Measurements from ENCODE around the gene ZFP14.
"Not testable (repeated sequence)": the region's sequence is repeated elsewhere in the genome, so short reads cannot be mapped to it uniquely, and the experiment has no call there.

Gene ZFP14

DNA sequence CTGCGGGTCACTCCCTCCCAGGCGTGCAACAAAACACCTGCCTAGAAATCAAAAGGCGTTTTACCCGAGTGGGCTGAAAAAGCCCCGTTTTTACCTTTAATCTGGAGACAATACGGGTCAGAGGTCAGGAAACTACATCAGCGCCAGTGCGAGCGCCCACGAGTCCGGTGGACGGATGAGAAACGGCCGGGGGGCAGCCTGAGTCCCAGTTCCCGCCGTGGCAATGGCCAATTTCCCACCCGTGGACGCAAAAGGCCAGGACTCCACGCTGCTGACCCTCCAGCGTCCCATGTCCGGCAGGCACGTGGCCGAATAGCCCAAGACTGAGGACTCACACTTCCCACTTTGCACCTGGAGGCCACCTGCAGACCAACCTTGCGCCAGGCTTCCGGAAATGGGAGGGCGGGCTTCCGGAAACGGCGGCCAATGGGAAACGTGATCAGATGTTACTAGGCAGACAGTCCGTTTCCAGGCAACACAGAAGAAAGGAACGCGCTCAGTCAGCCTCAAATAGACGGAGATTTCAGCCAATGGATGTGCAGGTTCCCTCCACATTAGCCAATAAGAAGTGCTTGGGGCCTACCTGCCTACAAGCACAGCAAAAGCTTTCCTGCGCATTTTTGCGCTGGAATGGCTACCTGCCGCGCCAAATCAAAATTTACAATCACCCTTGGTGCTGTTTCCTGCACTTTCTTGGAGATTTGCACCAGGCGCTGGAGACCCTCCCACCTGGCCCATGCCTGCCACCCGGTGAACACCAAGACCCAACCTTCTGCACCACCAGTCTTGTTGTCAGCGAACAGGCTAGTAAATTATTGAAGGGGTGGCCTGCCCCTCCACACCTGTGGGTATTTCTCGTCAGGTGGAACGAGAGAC, 47.4 kb downstream of the ZFP14 start:
- DNase-seq (ENCODE audit: extremely low read depth in 1 of 2, low read depth in 1 of 2) = peak in 1 of 2 donors; percentile 35

DNA sequence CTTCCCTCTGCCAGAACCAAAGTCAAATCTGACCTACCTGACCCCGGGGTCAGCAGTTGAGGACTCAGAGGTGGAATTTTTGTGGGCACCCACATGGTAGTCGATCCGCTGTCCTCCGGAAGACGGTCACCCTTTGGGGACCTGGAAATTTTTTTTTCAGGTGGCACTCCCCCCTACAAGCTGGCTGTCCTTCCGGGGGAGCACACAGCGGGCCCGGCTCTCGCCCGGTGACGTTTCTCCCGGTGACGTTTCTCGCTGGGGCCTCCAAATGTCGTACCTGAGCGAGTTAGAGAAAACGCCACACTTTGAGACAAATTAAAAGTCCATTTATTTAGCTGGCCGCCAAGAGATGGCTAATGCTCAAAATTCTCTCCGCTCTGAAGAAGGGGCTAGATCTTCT, 48.8 kb downstream of the ZFP14 start:
- no peak for DNase-seq (ENCODE audit: extremely low read depth in 1 of 2, low read depth in 1 of 2)

DNA sequence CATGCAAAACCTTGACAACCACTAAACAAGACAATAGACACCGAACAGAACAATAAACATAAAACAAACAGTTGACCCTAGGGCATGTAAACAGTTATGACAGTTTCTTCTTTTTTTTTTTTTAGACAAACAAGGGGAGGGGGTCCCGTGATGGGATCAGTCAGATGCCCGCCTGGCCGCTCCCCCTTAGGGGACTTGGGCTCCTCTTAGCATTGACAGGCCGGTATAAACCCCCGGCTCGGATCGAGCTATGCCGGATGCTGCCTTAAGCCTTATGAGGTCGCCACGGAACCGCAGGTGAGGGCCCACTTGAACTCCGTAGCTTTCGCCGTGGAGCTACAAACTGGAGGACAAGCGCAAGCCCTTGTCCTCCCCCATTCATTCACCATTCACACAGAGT, 49.5 kb downstream of the ZFP14 start:
- not testable (repeated sequence) for DNase-seq (ENCODE audit: extremely low read depth in 1 of 2, low read depth in 1 of 2)

DNA sequence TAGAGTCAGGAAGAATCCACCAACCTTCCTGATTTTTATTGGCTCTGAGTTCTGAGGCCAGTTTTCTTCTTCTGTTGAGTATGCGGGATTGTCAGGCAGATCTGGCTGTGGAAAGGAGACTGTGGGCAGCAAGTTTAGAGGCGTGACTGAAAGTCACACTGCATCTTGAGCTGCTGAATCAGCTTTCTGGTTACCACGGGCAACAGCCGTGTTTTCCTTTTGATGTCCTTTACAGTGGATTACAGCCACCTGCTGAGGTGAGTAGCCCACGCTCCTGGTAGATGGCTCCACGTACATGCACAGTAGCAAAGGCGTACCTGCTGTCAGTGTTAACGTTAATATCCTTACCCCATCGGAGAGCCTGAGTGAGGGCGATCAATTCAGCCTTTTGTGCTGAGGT, 52.4 kb downstream of the ZFP14 start:
- DNase-seq (ENCODE audit: extremely low read depth in 1 of 2, low read depth in 1 of 2) = not testable (repeated sequence)

DNA sequence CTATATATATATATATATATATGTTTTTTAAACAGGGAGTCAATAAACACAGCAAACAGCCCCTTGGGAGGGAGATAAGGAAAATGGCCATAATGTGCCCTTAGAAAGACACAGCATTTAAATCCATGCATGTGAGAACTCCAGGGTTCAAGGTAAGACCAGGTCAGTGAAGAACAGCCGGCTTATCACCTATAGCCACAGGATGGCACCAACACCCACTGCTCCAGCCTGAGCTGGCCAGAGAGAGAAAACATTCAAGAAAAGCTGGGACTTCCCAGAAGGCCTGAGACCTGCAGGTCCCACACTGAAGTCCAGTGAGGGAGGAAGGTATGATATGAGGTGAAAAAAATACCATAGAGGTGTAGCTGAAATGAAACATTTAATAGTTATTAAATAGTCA, 63.8 kb downstream of the ZFP14 start:
- not testable (repeated sequence) for DNase-seq (ENCODE audit: extremely low read depth in 1 of 2, low read depth in 1 of 2)

DNA sequence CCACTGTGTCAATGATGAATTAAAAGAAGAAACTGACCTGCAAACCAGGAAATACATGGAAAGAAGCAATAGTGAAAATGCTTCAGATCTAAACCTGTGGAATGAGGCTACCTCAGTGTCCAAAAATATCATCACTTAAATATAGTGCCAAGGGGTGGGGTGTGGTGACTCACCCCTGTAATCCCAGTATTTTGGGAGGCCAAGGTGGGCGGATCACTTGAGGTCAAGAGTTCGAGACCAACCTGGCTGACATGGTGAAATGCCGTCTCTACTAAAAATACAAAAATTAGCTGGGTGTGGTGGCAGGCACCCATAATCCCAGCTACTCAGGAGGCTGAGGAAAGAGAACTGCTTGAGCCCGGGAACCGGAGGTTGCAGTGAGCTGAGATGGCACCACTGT, 64.9 kb downstream of the ZFP14 start:
- not testable (repeated sequence) for DNase-seq (ENCODE audit: extremely low read depth in 1 of 2, low read depth in 1 of 2)

DNA sequence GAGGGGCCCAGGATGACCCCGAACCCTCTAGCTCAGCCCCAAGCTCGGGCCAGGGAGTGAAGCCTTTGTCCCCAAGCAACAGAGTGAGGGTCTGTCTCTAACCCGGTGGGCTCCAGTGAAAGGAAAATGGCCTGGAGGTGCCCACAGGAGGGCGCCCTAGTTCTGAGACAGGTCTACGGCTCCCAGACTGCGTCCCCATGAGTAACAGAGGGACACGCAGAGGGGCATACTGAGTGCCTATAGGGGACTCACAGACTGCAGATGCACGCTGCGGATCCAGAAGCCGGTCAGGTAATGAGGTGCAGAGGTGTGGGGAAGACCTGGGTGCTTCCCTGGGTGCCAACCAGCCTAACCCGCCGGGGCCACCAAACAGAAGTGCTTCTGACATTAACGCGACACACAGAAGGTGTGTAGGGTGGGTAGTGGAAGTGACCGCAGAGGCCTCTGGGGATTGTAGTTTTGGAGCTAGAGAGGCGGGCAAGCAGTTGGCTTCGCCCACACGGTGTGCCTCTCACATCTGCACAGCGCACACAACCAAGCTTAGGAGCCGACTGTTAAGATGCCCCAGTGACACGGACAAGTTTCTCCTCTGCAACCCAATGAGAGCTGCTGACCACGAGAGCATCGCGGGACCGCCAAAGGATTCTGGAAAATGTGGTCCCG, 67.8 kb downstream of the ZFP14 start:
- not testable (repeated sequence) for DNase-seq (ENCODE audit: extremely low read depth in 1 of 2, low read depth in 1 of 2)

DNA sequence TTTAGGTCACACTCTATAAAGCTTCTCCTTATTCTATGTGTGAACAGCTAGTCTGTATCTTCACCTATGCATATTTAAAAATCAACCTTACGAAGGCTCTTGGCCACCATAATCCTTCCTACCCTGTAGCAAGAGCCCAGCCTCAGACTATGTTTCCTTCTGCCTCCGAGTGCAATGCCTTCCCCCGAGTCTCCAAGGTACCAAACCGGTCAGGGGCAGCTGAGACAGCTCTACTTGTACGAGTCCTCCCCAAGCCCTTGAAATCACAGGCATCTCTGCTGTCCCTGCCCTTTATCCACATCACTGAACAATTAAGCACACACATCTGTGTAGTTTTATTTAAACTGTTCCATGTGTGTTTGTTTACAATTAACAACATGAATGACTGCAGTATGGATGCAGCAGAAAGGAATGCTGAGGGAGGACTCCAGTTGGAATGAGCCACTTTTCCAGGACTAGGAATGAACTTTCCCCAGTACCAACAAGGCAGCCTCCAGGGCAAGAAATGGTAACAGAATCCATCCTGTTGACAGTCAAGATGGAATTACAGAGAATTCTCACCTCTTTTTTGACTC, 68.5 kb downstream of the ZFP14 start:
- not testable (repeated sequence) for DNase-seq (ENCODE audit: extremely low read depth in 1 of 2, low read depth in 1 of 2)

DNA sequence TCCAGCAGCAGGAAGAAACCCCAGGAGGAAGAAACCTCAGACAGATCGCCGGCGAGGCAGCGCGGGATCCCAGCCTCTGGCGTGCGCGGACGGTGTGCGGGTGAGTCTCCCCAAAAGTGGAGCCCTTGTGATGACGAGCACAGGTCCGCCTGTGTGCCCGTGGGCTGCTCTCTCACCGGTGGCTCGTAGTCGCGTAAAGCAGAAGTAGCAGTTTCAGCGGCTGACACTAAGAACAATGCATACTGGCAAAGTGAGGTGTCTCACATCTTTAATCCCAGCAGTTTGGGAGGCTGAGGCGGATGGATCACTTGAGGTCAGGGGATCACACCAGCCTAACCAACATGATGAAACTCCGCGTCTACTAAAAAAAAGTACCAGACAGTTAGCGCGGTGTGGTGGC, 69.2 kb downstream of the ZFP14 start:
- DNase-seq (ENCODE audit: extremely low read depth in 1 of 2, low read depth in 1 of 2) = not testable (repeated sequence)

DNA sequence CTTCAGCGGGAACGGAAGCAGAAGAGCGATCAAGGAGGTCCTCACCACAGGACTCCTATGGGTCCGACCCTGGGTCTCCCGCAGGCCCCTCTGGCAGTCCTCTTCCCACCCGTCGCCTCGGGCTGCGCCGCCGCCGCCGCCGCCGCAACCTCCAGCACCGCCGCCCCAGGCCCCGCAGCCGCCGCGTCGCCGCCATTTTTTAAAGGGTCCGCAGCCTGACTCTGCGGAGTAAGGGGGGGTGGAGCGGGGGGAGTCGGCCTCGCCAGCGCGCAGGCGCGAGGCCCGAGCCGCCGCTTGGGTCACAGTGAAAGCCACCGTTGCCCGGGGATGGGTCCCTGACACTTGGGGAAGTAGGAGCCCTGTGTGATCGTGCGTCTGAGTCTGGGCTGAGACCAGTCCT, 69.7 kb downstream of the ZFP14 start:
- DNase-seq (ENCODE audit: extremely low read depth in 1 of 2, low read depth in 1 of 2) = not testable (repeated sequence)

DNA sequence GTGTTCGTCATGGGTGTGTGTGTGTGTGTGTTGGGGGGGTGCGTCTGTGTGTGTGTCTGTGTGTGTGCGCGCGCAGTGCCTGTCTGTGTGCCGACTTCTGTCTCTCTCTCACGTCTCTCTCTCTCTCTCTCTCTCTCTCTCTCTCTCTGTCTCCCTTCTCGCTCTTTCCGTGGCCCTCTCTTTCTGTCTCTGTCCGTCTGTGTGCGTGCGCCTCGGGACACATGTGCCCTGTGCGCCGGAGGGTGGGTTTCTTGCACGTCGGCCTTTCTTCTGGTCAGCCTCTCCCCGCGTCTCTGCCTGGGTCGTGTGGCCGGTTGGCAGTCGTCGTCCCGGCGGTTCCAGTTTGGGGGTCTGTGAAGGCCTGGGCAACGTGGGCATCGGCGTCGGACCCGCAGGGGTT, 86.7 kb downstream of the ZFP14 start:
- not testable (repeated sequence) for DNase-seq (ENCODE audit: extremely low read depth in 1 of 2, low read depth in 1 of 2)

All from activated CD8-positive, alpha-beta memory T cell treated with anti-CD3 and anti-CD28 coated beads for 1 hour (primary cell).